ENCODE measurements around the gene ATXN10.
"Not testable (repeated sequence)": the region's sequence is repeated elsewhere in the genome, so short reads cannot be mapped to it uniquely, and the experiment has no call there.

Gene ATXN10

DNA sequence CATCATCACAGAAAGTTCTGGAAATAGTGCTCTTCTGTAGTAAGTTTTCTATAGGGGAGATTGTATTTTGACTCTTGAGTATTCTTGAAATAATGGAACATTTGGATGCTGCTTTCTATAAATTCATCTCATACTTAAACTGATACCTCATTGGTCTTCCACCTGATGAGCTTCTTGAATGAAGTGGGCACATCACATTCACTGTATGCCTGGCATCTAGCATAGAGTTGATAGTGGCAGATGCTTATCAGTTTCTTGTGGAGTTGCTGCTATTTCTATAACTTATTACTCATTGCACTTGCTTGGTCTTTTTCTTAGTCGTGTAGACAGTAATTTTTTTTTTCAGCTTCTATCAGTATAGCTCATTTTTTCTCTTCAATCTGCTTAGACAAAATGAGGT, 5.4 kb downstream of the ATXN10 start:
- no peak overlapping the region for H3K4me3 ChIP-seq (ENCODE audit: low read depth in 1 of 5, low read length in 5 of 5)
- H3K9me3 ChIP-seq (ENCODE audit: control insufficient read depth in 5 of 5, low read length in 5 of 5) = no peaks in the 10 kb centered on the region
- H3K27ac ChIP-seq (ENCODE audit: low read depth, low read length) = no peak overlapping the region
- peaks cover 0 to 26% (median 15%) of the 10 kb centered on the region in 5 donors for H3K4me1 ChIP-seq (ENCODE audit: control insufficient read depth in 5 of 5, insufficient read depth in 5 of 5, low read length in 5 of 5)
- no peaks in the 10 kb centered on the region for H3K27me3 ChIP-seq (ENCODE audit: control insufficient read depth in 5 of 5, insufficient read depth in 4 of 5, low read length in 5 of 5)
- H3K9ac ChIP-seq (ENCODE audit: low read length in 5 of 5) = no peak overlapping the region
- H3K36me3 ChIP-seq (ENCODE audit: control insufficient read depth in 5 of 5, insufficient read depth in 5 of 5, low read length in 5 of 5) = no peaks in the 10 kb centered on the region

DNA sequence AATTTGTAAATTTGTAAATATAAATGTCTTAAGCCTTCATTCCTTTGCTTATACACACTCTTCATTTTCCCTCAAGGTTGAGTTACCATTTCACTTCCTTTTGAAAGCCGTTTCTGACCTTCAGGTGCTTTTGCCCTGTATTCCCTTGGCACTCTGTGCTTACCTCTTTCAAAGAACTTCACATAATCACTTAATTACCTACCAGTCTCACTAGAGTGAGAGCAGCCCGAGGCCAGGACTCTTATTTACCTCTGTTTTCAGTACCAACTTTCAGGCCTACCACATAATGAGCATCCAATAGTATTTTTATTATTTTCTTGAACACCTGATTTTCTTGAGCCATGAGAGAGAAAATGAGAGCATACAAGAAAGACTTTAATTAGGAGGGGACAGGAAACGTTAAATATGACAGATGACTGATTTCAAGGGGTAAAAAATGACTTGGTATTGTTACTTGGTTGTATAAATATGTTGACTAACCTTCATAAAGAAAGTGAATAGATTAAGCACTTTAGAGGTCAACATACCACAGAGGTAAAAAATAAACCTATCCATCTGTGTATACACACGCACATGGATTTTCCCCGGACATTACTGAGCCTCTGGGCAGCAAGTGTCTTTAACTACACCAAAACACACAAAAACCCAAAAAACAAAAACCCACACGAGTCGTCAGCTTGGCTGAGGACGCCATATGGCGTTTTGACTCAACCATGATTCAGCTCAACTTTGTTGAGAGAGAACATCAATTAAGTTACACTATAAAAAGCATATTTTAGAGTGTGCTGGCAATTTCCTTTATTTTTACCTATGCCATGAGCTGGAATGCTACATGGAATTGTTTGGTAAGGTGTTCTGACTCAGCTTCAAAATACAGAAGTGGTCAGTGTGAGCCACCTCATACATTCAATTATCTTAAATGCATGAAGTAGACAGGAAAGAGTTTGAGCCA, 7.6 kb downstream of the ATXN10 start:
- Histone ChIP-seq H3K9ac (ENCODE audit: low read length in 5 of 5) (no peak overlapping the region), H3K4me3 (ENCODE audit: low read depth in 1 of 5, low read length in 5 of 5) (no peak overlapping the region), H3K36me3 (ENCODE audit: control insufficient read depth in 5 of 5, insufficient read depth in 5 of 5, low read length in 5 of 5) (no peaks in the 10 kb centered on the region), H3K4me1 (ENCODE audit: control insufficient read depth in 5 of 5, insufficient read depth in 5 of 5, low read length in 5 of 5) (peaks cover 0 to 8% (median 7%) of the 10 kb centered on the region in 5 donors), H3K27me3 (ENCODE audit: control insufficient read depth in 5 of 5, insufficient read depth in 4 of 5, low read length in 5 of 5) (no peaks in the 10 kb centered on the region), H3K9me3 (ENCODE audit: control insufficient read depth in 5 of 5, low read length in 5 of 5) (no peaks in the 10 kb centered on the region), H3K27ac (ENCODE audit: low read depth, low read length) (no peak overlapping the region)

DNA sequence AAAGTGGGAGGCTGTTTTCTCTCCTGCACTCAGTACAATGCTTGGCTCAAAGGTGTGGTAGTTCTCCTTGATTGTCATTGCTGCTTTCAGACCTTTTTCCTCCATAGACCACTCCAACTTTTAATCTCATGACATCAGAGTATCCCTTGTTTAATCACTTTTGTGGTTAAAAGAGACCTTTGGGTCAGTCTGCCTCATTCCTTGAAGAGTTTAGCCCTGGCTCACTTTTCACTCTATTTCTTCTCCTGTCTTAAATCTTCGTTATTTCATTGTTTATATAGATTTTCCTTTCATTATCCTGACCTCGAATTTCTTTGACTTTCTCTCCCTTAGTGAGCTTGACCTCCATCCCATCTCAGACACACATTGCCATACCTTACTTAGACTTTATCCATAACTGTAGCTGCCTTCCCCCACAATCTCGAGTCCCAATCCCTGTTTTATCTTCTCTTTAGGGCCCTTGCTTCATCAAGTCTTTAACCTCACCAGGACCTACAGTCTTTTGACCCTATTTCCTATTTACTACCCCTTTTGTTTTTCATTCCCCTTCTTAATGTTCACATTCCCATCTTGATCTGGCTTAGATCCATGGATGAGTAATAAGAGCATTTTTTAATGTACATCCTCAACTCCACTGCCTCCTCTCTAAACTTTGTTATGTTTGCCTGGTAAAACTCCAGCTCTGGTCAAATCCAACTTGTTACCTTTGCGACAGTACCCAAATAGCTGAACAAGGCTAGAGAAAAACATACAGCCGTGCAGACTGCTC, 9.5 kb downstream of the ATXN10 start:
- Histone ChIP-seq H3K9me3 (ENCODE audit: control insufficient read depth in 5 of 5, low read length in 5 of 5) (no peaks in the 10 kb centered on the region), H3K4me3 (ENCODE audit: low read depth in 1 of 5, low read length in 5 of 5) (no peak overlapping the region), H3K27me3 (ENCODE audit: control insufficient read depth in 5 of 5, insufficient read depth in 4 of 5, low read length in 5 of 5) (no peaks in the 10 kb centered on the region), H3K4me1 (ENCODE audit: control insufficient read depth in 5 of 5, insufficient read depth in 5 of 5, low read length in 5 of 5) (peaks cover 0 to 9% (median 7%) of the 10 kb centered on the region in 5 donors), H3K9ac (ENCODE audit: low read length in 5 of 5) (no peak overlapping the region), H3K36me3 (ENCODE audit: control insufficient read depth in 5 of 5, insufficient read depth in 5 of 5, low read length in 5 of 5) (no peaks in the 10 kb centered on the region), H3K27ac (ENCODE audit: low read depth, low read length) (no peak overlapping the region)

DNA sequence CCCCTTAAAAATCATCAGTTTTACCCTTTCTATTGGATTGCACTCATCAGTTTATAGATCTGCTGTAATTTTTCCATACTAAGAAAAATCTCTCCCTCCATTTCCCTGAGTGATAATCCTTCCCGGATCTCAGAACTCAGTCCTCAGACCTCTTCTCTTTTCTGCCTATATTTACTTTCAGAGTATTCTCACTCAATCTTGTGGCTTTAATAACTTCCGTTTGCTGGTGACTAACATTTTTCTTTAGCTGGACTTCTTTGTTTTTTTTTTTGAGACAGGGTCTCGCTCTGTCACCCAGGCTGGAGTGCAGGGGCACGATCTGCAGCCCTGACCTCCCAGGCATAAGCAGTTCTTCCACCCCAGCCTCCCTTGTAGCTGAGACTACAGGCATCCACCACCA, 10.4 kb downstream of the ATXN10 start:
- no peaks in the 10 kb centered on the region for H3K9me3 ChIP-seq (ENCODE audit: control insufficient read depth in 5 of 5, low read length in 5 of 5)
- H3K4me1 ChIP-seq (ENCODE audit: control insufficient read depth in 5 of 5, insufficient read depth in 5 of 5, low read length in 5 of 5) = peaks cover 0 to 14% (median 11%) of the 10 kb centered on the region in 5 donors
- no peaks in the 10 kb centered on the region for H3K27me3 ChIP-seq (ENCODE audit: control insufficient read depth in 5 of 5, insufficient read depth in 4 of 5, low read length in 5 of 5)
- no peak overlapping the region for H3K27ac ChIP-seq (ENCODE audit: low read depth, low read length)
- H3K36me3 ChIP-seq (ENCODE audit: control insufficient read depth in 5 of 5, insufficient read depth in 5 of 5, low read length in 5 of 5) = no peaks in the 10 kb centered on the region
- no peak overlapping the region for H3K9ac ChIP-seq (ENCODE audit: low read length in 5 of 5)
- H3K4me3 ChIP-seq (ENCODE audit: low read depth in 1 of 5, low read length in 5 of 5) = no peak overlapping the region

DNA sequence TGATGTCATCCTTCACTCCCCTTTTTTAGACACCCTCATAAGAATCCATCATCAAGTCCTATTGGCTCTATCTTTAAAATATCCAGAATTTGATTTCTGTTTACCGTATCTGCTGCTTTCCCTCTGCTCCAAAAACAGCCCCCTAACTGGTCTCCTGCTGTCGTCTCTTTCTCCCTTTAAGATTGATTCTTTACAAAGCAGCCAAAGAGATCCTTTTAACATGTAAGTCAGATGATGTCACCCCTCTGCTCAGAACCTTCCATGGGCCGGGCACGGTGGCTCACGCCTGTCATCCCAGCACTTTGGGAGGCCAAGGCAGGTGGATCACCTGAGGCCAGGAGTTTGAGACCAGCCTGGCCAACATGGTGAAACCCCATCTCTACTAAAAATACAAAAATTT, 11.1 kb downstream of the ATXN10 start:
- peaks cover 0 to 18% (median 11%) of the 10 kb centered on the region in 5 donors for H3K4me1 ChIP-seq (ENCODE audit: control insufficient read depth in 5 of 5, insufficient read depth in 5 of 5, low read length in 5 of 5)
- not testable (repeated sequence) for H3K4me3 ChIP-seq (ENCODE audit: low read depth in 1 of 5, low read length in 5 of 5); H3K36me3 ChIP-seq (ENCODE audit: control insufficient read depth in 5 of 5, insufficient read depth in 5 of 5, low read length in 5 of 5); H3K27me3 ChIP-seq (ENCODE audit: control insufficient read depth in 5 of 5, insufficient read depth in 4 of 5, low read length in 5 of 5); H3K9ac ChIP-seq (ENCODE audit: low read length in 5 of 5); H3K27ac ChIP-seq (ENCODE audit: low read depth, low read length); H3K9me3 ChIP-seq (ENCODE audit: control insufficient read depth in 5 of 5, low read length in 5 of 5)

DNA sequence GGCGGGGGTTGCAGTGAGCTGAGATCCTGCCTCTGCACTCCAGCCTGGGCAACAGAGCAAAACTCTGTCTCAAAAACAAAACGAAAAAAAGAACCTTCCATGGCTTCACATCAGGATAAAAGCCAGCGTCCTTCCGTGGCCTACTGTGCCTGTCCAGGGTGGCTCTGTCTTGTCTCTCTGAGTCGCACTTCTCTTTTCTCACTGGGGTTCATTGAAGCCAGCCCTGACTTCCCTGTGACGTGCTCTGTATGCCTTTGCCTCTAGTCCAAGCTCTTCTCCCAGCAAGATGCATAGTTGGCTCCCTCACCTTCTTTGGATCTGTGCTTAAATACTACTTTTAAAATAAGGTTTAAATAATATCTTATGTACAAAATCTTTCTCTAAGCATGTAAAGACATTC, 11.6 kb downstream of the ATXN10 start:
- Histone ChIP-seq H3K4me3 (ENCODE audit: low read depth in 1 of 5, low read length in 5 of 5) (no peak overlapping the region), H3K27ac (ENCODE audit: low read depth, low read length) (no peak overlapping the region), H3K36me3 (ENCODE audit: control insufficient read depth in 5 of 5, insufficient read depth in 5 of 5, low read length in 5 of 5) (no peaks in the 10 kb centered on the region), H3K9me3 (ENCODE audit: control insufficient read depth in 5 of 5, low read length in 5 of 5) (no peaks in the 10 kb centered on the region), H3K4me1 (ENCODE audit: control insufficient read depth in 5 of 5, insufficient read depth in 5 of 5, low read length in 5 of 5) (peaks cover 0 to 22% (median 11%) of the 10 kb centered on the region in 5 donors), H3K9ac (ENCODE audit: low read length in 5 of 5) (no peak overlapping the region), H3K27me3 (ENCODE audit: control insufficient read depth in 5 of 5, insufficient read depth in 4 of 5, low read length in 5 of 5) (no peaks in the 10 kb centered on the region)

DNA sequence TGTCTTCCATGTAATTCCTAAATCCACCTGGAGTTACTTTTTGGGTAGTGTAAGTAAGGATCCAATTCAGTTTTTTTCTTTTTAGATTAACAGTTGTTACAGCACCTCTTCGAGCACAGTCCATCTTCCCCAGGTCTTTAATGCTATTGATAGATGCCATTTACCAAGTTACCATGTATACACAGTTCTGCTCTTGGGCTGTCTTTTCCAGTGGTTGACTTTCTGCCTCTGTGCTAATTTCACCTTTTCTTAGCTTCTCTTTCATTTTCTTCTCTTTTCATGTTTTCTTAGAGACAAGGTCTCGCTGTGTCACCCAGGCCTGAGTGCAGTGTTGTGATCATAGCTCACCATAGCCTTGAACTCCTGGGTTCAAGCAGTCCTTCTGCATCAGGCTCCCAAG, 12.0 kb downstream of the ATXN10 start:
- Histone ChIP-seq H3K36me3 (ENCODE audit: control insufficient read depth in 5 of 5, insufficient read depth in 5 of 5, low read length in 5 of 5) (no peaks in the 10 kb centered on the region), H3K4me3 (ENCODE audit: low read depth in 1 of 5, low read length in 5 of 5) (no peak overlapping the region), H3K9ac (ENCODE audit: low read length in 5 of 5) (no peak overlapping the region), H3K27ac (ENCODE audit: low read depth, low read length) (no peak overlapping the region), H3K4me1 (ENCODE audit: control insufficient read depth in 5 of 5, insufficient read depth in 5 of 5, low read length in 5 of 5) (peaks cover 0 to 26% (median 15%) of the 10 kb centered on the region in 5 donors), H3K9me3 (ENCODE audit: control insufficient read depth in 5 of 5, low read length in 5 of 5) (no peaks in the 10 kb centered on the region), H3K27me3 (ENCODE audit: control insufficient read depth in 5 of 5, insufficient read depth in 4 of 5, low read length in 5 of 5) (no peaks in the 10 kb centered on the region)

DNA sequence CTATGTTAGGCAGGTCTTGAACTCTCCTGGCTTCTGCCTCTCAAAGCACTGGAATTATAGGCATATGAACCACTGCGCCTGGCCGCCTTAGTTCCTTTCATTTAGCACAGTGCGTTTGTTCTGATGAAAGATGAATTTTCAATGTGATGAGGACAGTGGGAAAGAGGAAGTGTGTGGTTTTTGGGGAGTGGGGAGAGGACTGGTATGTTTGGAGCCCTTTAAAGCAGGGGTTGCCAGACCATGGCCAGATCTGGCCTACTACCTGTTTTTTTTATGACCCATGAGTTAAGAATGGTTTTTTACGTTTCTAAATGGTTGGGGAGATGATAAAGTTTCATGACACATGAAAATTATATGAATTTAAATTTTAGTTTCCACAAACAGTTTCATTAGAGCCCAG, 12.5 kb downstream of the ATXN10 start:
- Histone ChIP-seq H3K9me3 (ENCODE audit: control insufficient read depth in 5 of 5, low read length in 5 of 5) (no peaks in the 10 kb centered on the region), H3K4me3 (ENCODE audit: low read depth in 1 of 5, low read length in 5 of 5) (no peak overlapping the region), H3K4me1 (ENCODE audit: control insufficient read depth in 5 of 5, insufficient read depth in 5 of 5, low read length in 5 of 5) (peaks cover 0 to 31% (median 20%) of the 10 kb centered on the region in 5 donors), H3K27ac (ENCODE audit: low read depth, low read length) (no peak overlapping the region), H3K36me3 (ENCODE audit: control insufficient read depth in 5 of 5, insufficient read depth in 5 of 5, low read length in 5 of 5) (no peaks in the 10 kb centered on the region), H3K27me3 (ENCODE audit: control insufficient read depth in 5 of 5, insufficient read depth in 4 of 5, low read length in 5 of 5) (no peaks in the 10 kb centered on the region), H3K9ac (ENCODE audit: low read length in 5 of 5) (no peak overlapping the region)

DNA sequence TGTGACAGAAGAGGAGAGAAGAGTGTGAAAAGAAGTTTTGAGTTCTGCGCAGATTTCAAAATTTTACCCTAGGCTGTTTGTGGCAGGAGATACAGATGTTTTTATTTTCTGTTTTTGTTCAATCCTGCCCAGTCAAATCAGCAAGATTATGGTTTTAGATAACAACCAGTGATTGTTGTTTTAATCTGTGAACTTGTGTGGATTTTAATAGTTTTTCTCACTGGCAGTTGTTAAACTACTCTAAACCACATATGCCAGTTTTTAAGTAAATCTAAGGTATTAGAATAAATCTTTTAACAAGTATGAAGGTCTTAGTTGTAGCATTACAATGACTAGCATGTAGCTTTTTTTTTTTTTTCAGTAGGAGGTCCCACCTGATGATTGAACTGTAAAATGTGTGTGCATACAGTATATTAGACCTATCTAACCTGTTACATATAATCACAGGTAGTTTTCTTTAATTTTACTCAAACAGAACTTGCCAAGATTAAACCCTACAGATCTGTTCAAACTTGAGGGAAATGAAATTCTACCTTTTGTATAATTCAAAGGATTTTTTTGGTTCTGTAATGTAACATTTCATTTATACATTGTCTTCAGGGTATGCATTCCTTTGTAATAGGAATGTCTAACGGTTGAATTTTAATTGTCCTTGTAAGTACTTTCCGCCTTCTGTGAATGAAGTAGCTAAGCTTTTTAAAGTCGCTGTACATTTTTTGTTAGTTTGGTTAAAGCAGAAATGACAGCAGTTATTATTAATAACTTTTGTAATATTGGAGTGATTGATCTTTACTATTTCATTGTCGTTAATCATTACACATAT, 13.3 kb downstream of the ATXN10 start:
- no peaks in the 10 kb centered on the region for H3K9me3 ChIP-seq (ENCODE audit: control insufficient read depth in 5 of 5, low read length in 5 of 5)
- no peak overlapping the region for H3K4me3 ChIP-seq (ENCODE audit: low read depth in 1 of 5, low read length in 5 of 5)
- no peak overlapping the region for H3K9ac ChIP-seq (ENCODE audit: low read length in 5 of 5)
- no peak overlapping the region for H3K27ac ChIP-seq (ENCODE audit: low read depth, low read length)
- peaks cover 0 to 32% (median 20%) of the 10 kb centered on the region in 5 donors for H3K4me1 ChIP-seq (ENCODE audit: control insufficient read depth in 5 of 5, insufficient read depth in 5 of 5, low read length in 5 of 5)
- peaks cover 0 to 3% (median 2%) of the 10 kb centered on the region in 5 donors for H3K36me3 ChIP-seq (ENCODE audit: control insufficient read depth in 5 of 5, insufficient read depth in 5 of 5, low read length in 5 of 5)
- no peaks in the 10 kb centered on the region for H3K27me3 ChIP-seq (ENCODE audit: control insufficient read depth in 5 of 5, insufficient read depth in 4 of 5, low read length in 5 of 5)
